CD1c-positive myeloid dendritic cell (primary cell): ENCODE results near the gene PLA2G4A.

ENCODE experiments used
- DNase-seq: peaks from one replicate; pipeline ENCODE4 v3.0.0-alpha.2; 2016; ENCODE audit errors: extremely low spot score

Gene PLA2G4A

GRCh38 chr1:187027253-187027652 lies 198.5 kb downstream of the PLA2G4A start:
- DNase-seq, result no peak

- no peak for DNase-seq
Observed at GRCh38 chr1:187032316-187032981, 203.7 kb downstream of the PLA2G4A start.

- DNase-seq, result no peak
Observed at GRCh38 chr1:187032982-187033692, 204.4 kb downstream of the PLA2G4A start.

DNA sequence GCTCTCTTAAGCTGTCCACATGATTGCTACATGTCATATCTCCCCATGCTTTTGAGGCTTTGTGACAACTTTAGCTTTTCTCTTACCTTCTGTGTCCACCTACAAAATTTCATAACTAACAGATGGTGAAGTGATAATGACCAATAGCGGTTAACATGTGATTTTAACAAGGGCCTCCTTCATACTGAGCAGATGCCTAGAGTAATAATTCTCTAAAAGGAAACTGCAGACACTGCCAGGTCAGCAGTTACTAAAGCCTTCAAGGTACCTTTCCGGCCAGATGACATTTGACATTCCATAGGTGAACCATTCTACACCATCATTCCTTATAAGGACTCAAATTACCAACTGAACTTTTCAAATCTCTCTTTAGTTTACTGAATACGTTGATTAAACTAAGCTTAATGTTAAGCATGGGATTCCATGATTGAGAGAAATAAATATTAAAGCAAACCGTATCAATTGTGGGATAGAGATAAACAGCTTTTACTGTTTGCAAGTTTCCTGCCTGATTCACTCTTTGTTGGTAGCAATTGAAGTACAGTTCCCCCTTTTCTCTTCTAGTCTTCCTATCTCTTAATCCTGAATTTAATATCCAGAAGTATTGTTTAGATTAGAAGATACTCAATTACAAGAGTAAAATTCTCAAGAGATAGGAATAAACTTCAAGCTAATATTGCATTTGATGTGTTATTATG lies 205.1 kb downstream of the PLA2G4A start:
- no peak for DNase-seq

- DNase-seq, result no peak
Observed at GRCh38 chr1:187034501-187034900, 205.8 kb downstream of the PLA2G4A start.

GRCh38 chr1:187037973-187038553 lies 209.3 kb downstream of the PLA2G4A start:
- no peak for DNase-seq
